ENCODE data around the gene VSTM2L.

- TF ChIP-seq JUN (IDR thresholded peaks at IDR 0.05; ENCODE audit: borderline replicate concordance, insufficient read depth, insufficient read length, low read depth) (no peak), MYC (IDR thresholded peaks at IDR 0.05; ENCODE audit: low read depth, low read length) (no peak), CTCF (IDR thresholded peaks at IDR 0.05; ENCODE audit: extremely low read depth in 1 of 2, insufficient read depth in 1 of 2, low read depth in 1 of 2, low read length in 2 of 2) (no peak), FOS (IDR thresholded peaks at IDR 0.05; ENCODE audit: borderline replicate concordance, insufficient read depth, low read length) (no peak), POLR2A (IDR thresholded peaks at IDR 0.05; ENCODE audit: low read depth, low read length) (no peak), POLR2AphosphoS5 (IDR thresholded peaks at IDR 0.05; ENCODE audit: insufficient read depth, low read depth, low read length) (no peak)
Measured at GRCh38 chr20:37948956-37949355, 46.0 kb downstream of the VSTM2L start.
